Measurements from ENCODE around the gene C8G. TPM values are rescaled to one million over a fixed set of nuclear protein-coding genes. Genes with fewer than 3 reads are reported as not detected.

C8G gene
- total and polyA plus RNA-seq, 9 of the 15 experiments (the other 6 are each of a cell fraction or from before 2014, with no cell fraction given), result 0.35 to 5.9 (median 2.7) TPM; not detected in 2

DNA sequence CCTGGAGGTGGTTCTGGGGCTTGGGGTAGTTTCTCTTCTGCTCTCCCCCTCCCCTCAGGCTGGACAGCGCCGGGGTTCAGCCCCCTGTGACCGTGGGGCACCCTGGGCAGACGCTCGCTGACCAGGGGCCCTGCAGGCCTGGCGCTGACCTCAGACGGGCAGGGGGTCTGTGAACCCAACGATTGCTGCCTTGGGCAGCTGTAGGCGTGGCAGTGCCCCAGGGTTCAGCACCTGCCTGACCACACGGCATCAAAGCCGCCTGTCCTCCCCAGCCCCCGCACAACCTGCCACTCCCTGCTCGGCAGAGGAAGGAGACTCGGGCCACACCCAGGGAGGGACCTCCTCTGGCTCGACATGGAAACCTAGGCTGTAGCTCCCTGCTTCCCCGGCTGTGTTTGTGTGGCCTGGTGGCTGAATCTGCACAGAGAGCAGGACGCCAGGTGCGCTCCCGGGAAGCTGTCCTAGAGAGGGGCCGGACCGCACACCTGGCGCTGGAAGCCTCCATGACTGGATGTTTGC, 19.2 kb downstream of the C8G start (continued):
- peak in 1 of 2 experiments; percentile 66; a peak in 2 of 4 replicates for TF ChIP-seq RCOR1 (IDR thresholded peaks at IDR 0.05; ENCODE audit: borderline replicate concordance in 1 of 2, low read depth in 2 of 2, low read length in 2 of 2)
- TF ChIP-seq PPARD (CRISPR knock-in tag; IDR thresholded peaks at IDR 0.05), result no peak
- TF ChIP-seq GATA2 (CRISPR knock-in tag; IDR thresholded peaks at IDR 0.05), result no peak
- no peak for TF ChIP-seq RBBP5 (IDR thresholded peaks at IDR 0.05; ENCODE audit: borderline replicate concordance, insufficient read depth, low read length, poor library complexity, severe bottlenecking)
- TF ChIP-seq, protein P1, sequence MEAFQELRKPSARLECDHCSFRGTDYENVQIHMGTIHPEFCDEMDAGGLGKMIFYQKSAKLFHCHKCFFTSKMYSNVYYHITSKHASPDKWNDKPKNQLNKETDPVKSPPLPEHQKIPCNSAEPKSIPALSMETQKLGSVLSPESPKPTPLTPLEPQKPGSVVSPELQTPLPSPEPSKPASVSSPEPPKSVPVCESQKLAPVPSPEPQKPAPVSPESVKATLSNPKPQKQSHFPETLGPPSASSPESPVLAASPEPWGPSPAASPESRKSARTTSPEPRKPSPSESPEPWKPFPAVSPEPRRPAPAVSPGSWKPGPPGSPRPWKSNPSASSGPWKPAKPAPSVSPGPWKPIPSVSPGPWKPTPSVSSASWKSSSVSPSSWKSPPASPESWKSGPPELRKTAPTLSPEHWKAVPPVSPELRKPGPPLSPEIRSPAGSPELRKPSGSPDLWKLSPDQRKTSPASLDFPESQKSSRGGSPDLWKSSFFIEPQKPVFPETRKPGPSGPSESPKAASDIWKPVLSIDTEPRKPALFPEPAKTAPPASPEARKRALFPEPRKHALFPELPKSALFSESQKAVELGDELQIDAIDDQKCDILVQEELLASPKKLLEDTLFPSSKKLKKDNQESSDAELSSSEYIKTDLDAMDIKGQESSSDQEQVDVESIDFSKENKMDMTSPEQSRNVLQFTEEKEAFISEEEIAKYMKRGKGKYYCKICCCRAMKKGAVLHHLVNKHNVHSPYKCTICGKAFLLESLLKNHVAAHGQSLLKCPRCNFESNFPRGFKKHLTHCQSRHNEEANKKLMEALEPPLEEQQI (IDR thresholded peaks at IDR 0.05), result no peak
- TF ChIP-seq, protein P2, sequence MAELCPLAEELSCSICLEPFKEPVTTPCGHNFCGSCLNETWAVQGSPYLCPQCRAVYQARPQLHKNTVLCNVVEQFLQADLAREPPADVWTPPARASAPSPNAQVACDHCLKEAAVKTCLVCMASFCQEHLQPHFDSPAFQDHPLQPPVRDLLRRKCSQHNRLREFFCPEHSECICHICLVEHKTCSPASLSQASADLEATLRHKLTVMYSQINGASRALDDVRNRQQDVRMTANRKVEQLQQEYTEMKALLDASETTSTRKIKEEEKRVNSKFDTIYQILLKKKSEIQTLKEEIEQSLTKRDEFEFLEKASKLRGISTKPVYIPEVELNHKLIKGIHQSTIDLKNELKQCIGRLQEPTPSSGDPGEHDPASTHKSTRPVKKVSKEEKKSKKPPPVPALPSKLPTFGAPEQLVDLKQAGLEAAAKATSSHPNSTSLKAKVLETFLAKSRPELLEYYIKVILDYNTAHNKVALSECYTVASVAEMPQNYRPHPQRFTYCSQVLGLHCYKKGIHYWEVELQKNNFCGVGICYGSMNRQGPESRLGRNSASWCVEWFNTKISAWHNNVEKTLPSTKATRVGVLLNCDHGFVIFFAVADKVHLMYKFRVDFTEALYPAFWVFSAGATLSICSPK (IDR thresholded peaks at IDR 0.05; ENCODE audit: borderline replicate concordance), result no peak
- TF ChIP-seq ZFP1 (CRISPR knock-in tag; IDR thresholded peaks at IDR 0.05), result no peak
- no peak for TF ChIP-seq NCOA1 (IDR thresholded peaks at IDR 0.05; ENCODE audit: low read depth)
- TF ChIP-seq, protein P3, sequence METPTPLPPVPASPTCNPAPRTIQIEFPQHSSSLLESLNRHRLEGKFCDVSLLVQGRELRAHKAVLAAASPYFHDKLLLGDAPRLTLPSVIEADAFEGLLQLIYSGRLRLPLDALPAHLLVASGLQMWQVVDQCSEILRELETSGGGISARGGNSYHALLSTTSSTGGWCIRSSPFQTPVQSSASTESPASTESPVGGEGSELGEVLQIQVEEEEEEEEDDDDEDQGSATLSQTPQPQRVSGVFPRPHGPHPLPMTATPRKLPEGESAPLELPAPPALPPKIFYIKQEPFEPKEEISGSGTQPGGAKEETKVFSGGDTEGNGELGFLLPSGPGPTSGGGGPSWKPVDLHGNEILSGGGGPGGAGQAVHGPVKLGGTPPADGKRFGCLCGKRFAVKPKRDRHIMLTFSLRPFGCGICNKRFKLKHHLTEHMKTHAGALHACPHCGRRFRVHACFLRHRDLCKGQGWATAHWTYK (CRISPR knock-in tag; IDR thresholded peaks at IDR 0.05), result no peak
- no peak for TF ChIP-seq YBX1 (IDR thresholded peaks at IDR 0.05)
- no peak for TF ChIP-seq NR0B1 (IDR thresholded peaks at IDR 0.05; ENCODE audit: partially characterized antibody)
- TF ChIP-seq RBM34 (IDR thresholded peaks at IDR 0.05; ENCODE audit: borderline replicate concordance, insufficient read depth, low read length), result no peak
- TF ChIP-seq ZMIZ1 (IDR thresholded peaks at IDR 0.05; ENCODE audit: low read depth in 2 of 2, low read length in 2 of 2), result no peak
- TF ChIP-seq KLF1 (tag; IDR thresholded peaks at IDR 0.05), result peak; percentile 88
- no peak for TF ChIP-seq NR2C2 (CRISPR knock-in tag; IDR thresholded peaks at IDR 0.05)
- TF ChIP-seq NR2C2 (tag; IDR thresholded peaks at IDR 0.05), result no peak
- TF ChIP-seq PCBP1 (IDR thresholded peaks at IDR 0.05; ENCODE audit: low read depth, low read length, poor library complexity, severe bottlenecking), result no peak
- no peak for TF ChIP-seq ARNT (IDR thresholded peaks at IDR 0.05)
